ENCODE results near the gene ALKBH3. TPM values are rescaled to one million over a fixed set of nuclear protein-coding genes. Genes with fewer than 3 reads are reported as not detected.

ALKBH3 gene
- total RNA-seq, 3 donors from 2014 or later (not counting 1 experiment from before 2014, with no cell fraction given): 24.3 to 30.8 (median 29.6) TPM

DNA sequence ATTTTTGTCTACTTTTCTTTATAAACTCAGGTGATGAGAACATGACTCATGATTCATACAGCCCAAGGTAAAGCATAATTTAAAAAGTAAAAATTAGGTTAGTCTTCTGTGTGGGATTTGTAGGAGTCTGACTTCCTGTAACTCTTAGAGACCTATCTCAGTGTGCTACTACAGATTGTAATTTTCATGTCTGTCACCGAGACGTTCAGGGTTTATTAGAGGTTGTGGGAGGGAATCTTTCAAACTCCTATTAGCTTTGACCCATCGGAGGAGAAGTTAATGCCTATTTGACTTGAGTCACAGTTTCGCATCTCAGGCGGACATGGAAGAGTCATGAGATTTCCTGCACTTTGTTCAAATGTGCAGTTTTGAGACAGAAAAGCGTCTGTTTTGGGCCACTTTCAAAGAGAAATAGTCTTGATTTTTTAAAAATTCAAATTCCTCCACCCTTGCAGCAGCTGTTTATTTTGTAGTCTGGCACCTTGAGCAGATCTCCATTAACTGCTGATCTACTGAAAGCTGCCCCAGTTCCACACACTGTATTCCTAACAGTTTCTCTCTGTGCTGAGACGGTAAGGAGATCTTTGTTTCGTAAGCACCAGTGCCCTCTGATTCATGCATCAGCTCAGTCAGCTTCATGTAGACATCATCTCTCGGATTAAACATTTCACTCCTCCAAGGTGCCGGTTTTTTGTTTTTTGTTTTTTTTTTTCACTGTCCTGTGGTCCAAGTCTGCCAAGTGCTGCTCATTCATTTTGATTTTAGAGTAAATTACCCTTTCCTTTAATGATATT is 24.3 kb downstream of the ALKBH3 start:
- 98% methylated on average over 10 of the region's 10 CpGs for WGBS (ENCODE audit: insufficient coverage)
- Histone ChIP-seq H3K4me1 (ENCODE audit: control insufficient read depth, insufficient read depth, low read length) (no peaks in the 10 kb centered on the region), H3K27ac (ENCODE audit: low read length) (no peak overlapping the region), H3K36me3 (ENCODE audit: control insufficient read depth, insufficient read depth, low read length) (peaks cover 57% of the 10 kb centered on the region), H3K27me3 (ENCODE audit: control insufficient read depth, insufficient read depth, low read length) (no peaks in the 10 kb centered on the region), H3K9me3 (ENCODE audit: control insufficient read depth, insufficient read depth, low read length) (no peaks in the 10 kb centered on the region), H3K4me3 (ENCODE audit: low read length) (no peak overlapping the region)
- DNase-seq: no peak
- Mint-ChIP-seq H3K4me1 (peaks cover 6 to 20% of the 10 kb centered on the region in 2 donors), H3K4me3 (no peak overlapping the region), H3K27ac (no peak overlapping the region), H3K27me3 (ENCODE audit: low read depth in 2 of 2) (no peaks in the 10 kb centered on the region), H3K36me3 (peaks cover 26% of the 10 kb centered on the region), H3K9me3 (no peaks in the 10 kb centered on the region)
- no peak for TF ChIP-seq CTCF (IDR thresholded peaks at IDR 0.05)
- ATAC-seq: no peak
- intact Hi-C loops (cut with micrococcal nuclease): no loop called here

DNA sequence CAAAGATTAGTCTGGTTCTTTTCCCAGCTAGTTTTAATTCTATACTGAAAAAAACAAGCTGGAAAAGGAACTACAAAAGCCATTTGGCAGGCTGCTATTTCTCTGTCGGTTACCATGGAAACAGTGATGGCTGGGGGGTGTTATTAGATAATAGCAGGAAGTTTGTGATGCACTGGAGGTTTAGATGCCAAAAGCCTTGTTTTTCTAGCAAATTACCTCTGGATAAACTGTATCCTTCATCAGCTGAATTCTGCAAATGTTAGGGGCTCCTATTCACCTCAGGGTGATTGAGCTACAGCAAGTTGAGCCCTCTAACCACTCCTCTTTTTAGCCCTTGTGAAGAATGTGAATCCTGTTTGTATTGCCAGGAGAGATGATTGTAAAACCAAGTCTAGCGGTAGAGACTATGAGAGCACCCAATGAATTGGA is 25.2 kb downstream of the ALKBH3 start:
- H3K36me3 ChIP-seq (ENCODE audit: control insufficient read depth, insufficient read depth, low read length): peaks cover 66% of the 10 kb centered on the region
- no peak for TF ChIP-seq CTCF (IDR thresholded peaks at IDR 0.05)
- ATAC-seq (no peak), DNase-seq (no peak)
- peaks cover 6 to 25% of the 10 kb centered on the region in 2 donors for H3K4me1 Mint-ChIP-seq
- no peak overlapping the region for H3K27ac ChIP-seq (ENCODE audit: low read length)
- no peaks in the 10 kb centered on the region for H3K4me1 ChIP-seq (ENCODE audit: control insufficient read depth, insufficient read depth, low read length)
- no peak overlapping the region for H3K4me3 Mint-ChIP-seq
- no peak overlapping the region for H3K27ac Mint-ChIP-seq
- H3K4me3 ChIP-seq (ENCODE audit: low read length): no peak overlapping the region
- no peaks in the 10 kb centered on the region for H3K9me3 ChIP-seq (ENCODE audit: control insufficient read depth, insufficient read depth, low read length)
- 92% methylated on average over 2 of the region's 2 CpGs for WGBS (ENCODE audit: insufficient coverage)
- intact Hi-C loops (cut with micrococcal nuclease): no loop called here
- H3K36me3 Mint-ChIP-seq: peaks cover 25% of the 10 kb centered on the region
- H3K27me3 Mint-ChIP-seq (ENCODE audit: low read depth in 2 of 2): no peaks in the 10 kb centered on the region
- H3K27me3 ChIP-seq (ENCODE audit: control insufficient read depth, insufficient read depth, low read length): no peaks in the 10 kb centered on the region
- no peaks in the 10 kb centered on the region for H3K9me3 Mint-ChIP-seq

DNA sequence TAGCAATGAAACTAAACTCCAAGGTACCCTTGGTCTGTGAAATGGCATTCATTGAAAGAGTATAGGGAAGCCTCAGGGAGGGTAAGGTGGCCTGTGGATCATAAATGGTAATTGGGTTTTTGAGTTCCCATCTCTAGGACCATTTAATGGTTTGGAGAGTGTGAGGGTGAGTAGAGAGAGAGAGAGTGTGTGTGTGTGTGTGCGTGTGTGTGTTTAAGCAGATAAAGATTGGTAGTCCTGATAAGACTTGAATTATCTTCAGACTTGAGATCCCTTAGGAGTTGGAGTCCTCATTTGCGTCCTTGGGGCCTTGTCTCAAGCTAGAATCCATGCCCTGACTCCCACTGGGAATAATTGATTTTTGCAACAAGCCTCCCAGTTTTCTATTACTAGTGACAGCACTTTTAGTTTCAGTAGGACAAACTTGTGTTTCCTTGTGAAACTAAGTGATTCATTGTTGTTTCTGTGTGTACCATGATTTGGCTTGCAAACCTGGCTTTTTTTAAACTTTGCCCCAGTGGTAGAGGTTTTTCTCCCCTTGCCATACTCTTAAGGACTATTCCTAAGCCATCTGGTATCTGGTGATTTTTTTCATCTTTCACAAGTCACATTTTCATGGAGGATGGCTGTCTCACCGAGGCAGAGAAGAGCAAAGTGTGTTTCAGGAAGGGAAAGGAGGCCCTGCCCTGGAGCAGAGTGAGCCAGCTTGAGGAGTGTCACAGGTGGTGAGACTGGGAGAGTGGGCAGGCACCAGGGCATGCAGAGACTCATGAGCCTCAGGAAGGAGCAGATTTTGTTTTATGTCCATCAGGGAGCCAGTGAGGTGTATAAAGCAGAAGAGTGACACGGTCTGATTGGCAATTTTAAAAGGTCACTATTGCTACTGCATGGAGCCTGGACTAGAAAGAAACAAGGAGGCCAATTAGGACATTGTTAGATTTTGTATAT is 26.7 kb downstream of the ALKBH3 start:
- WGBS (ENCODE audit: insufficient coverage): 95% methylated on average over 4 of the region's 4 CpGs
- no peaks in the 10 kb centered on the region for H3K27me3 ChIP-seq (ENCODE audit: control insufficient read depth, insufficient read depth, low read length)
- Mint-ChIP-seq H3K4me1 (peaks cover 6 to 26% of the 10 kb centered on the region in 2 donors), H3K4me3 (no peak overlapping the region), H3K9me3 (no peaks in the 10 kb centered on the region), H3K36me3 (peaks cover 12% of the 10 kb centered on the region), H3K27ac (peak overlapping the region in 1 of 2 donors; percentile 31), H3K27me3 (ENCODE audit: low read depth in 2 of 2) (no peaks in the 10 kb centered on the region)
- intact Hi-C loops (cut with micrococcal nuclease): no loop called here
- no peak overlapping the region for H3K4me3 ChIP-seq (ENCODE audit: low read length)
- no peak for DNase-seq
- H3K4me1 ChIP-seq (ENCODE audit: control insufficient read depth, insufficient read depth, low read length): no peaks in the 10 kb centered on the region
- H3K27ac ChIP-seq (ENCODE audit: low read length): no peak overlapping the region
- H3K9me3 ChIP-seq (ENCODE audit: control insufficient read depth, insufficient read depth, low read length): no peaks in the 10 kb centered on the region
- H3K36me3 ChIP-seq (ENCODE audit: control insufficient read depth, insufficient read depth, low read length): peaks cover 61% of the 10 kb centered on the region
- no peak for ATAC-seq
- no peak for TF ChIP-seq CTCF (IDR thresholded peaks at IDR 0.05)
